Hematopoietic multipotent progenitor cell treated with erythropoietin and hydrocortisone succinate and interleukin-3 and kit ligand, for 15 days (in vitro differentiated cells): ENCODE results near the gene STK40.
A peak's percentile ranks its signal among the peaks of the same experiment; 100 is the strongest.

Experiments
- DNase-seq: peaks from one replicate; pipeline ENCODE4 v3.0.0-alpha.2; 2015; ENCODE audit warnings: low spot score

The STK40 gene

GRCh38 chr1:36309397-36309796, 76.3 kb downstream of the STK40 start:
- DNase-seq = no peak

- no peak for DNase-seq
Observed at GRCh38 chr1:36307601-36308330, 78.0 kb downstream of the STK40 start.

- DNase-seq = peak; percentile 89
Observed at GRCh38 chr1:36306902-36307456, 78.7 kb downstream of the STK40 start.

- DNase-seq = peak; percentile 24
Observed at GRCh38 chr1:36306210-36306901, 79.4 kb downstream of the STK40 start, which contains the start of gene SH3D21. Gene SH3D21 (plus strand): TSS chr1:36306368. CDS start chr1:36306421, 53 bp downstream.

GRCh38 chr1:36305915-36306209, 79.9 kb downstream of the STK40 start:
- DNase-seq = no peak

GRCh38 chr1:36304970-36305914, 80.5 kb downstream of the STK40 start:
- DNase-seq = no peak

GRCh38 chr1:36304521-36304920, 81.2 kb downstream of the STK40 start:
- DNase-seq = no peak

- no peak for DNase-seq
Observed at GRCh38 chr1:36303650-36304360, 81.9 kb downstream of the STK40 start.

GRCh38 chr1:36303244-36303643, 82.5 kb downstream of the STK40 start:
- no peak for DNase-seq

- DNase-seq = no peak
Observed at GRCh38 chr1:36301220-36301619, 84.5 kb downstream of the STK40 start.

GRCh38 chr1:36300526-36300925, 85.2 kb downstream of the STK40 start:
- peak; percentile 34 for DNase-seq

GRCh38 chr1:36298640-36299039, 87.1 kb downstream of the STK40 start:
- no peak for DNase-seq

- DNase-seq = no peak
Observed at GRCh38 chr1:36297062-36297461, 88.7 kb downstream of the STK40 start.

- no peak for DNase-seq
Observed at GRCh38 chr1:36295390-36295789, 90.3 kb downstream of the STK40 start.
